ENCODE results near the gene ATP8B4.
A peak's percentile ranks its signal among the peaks of the same experiment; 100 is the strongest.

The ATP8B4 gene

DNA sequence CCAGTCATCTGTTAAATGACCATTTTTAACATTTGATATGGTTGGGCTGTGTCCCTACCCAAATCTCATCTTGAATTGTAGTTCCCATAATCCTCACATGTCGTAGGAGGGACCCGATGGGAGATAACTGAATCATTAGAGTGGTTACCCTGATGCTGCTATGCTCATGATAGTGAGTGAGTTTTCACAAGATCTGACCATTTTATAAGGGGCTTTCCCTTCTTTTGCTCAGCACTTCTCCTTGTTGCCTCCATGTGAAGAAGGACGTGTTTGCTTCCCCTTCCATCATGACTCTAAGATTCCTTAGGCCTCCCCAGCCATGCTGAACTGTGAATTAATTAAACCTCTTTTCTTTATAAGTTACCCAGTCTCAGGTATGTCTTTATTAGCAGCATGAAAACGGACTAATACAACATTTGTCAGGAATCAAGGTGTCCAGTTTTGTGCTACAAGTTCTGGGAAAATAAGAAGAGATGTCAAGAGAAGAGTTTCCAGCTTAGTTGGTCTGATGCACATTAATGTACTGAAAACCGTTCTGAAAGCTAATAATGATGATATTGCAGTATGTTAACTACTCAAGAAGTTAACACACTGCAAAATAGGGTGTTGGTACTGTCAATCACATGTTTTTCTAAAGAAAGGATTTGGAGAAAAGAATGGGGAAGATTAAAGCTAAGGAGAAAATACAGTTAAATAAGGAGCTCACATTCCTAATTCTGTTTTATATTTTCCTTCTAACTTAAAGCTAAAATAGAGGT lies 67.9 kb downstream of the ATP8B4 start:
- TF ChIP-seq, protein P1, sequence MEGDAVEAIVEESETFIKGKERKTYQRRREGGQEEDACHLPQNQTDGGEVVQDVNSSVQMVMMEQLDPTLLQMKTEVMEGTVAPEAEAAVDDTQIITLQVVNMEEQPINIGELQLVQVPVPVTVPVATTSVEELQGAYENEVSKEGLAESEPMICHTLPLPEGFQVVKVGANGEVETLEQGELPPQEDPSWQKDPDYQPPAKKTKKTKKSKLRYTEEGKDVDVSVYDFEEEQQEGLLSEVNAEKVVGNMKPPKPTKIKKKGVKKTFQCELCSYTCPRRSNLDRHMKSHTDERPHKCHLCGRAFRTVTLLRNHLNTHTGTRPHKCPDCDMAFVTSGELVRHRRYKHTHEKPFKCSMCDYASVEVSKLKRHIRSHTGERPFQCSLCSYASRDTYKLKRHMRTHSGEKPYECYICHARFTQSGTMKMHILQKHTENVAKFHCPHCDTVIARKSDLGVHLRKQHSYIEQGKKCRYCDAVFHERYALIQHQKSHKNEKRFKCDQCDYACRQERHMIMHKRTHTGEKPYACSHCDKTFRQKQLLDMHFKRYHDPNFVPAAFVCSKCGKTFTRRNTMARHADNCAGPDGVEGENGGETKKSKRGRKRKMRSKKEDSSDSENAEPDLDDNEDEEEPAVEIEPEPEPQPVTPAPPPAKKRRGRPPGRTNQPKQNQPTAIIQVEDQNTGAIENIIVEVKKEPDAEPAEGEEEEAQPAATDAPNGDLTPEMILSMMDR (IDR thresholded peaks at IDR 0.05; ENCODE audit: low read depth, low read length): no peak
- no peak overlapping the region for H3K4me3 ChIP-seq (replicated peaks in 1 of 2; ENCODE audit: low read depth in 2 of 2, low read length in 2 of 2)
- DNase-seq (ENCODE audit: low read depth in 2 of 2): no peak

GRCh38 chr15:50049871-50050270 lies 69.2 kb downstream of the ATP8B4 start:
- TF ChIP-seq, protein P1 (IDR thresholded peaks at IDR 0.05; ENCODE audit: low read depth, low read length): no peak
- DNase-seq (ENCODE audit: low read depth in 2 of 2): peak; percentile 20 to 52
- H3K4me3 ChIP-seq (replicated peaks in 1 of 2; ENCODE audit: low read depth in 2 of 2, low read length in 2 of 2): no peak overlapping the region

DNA sequence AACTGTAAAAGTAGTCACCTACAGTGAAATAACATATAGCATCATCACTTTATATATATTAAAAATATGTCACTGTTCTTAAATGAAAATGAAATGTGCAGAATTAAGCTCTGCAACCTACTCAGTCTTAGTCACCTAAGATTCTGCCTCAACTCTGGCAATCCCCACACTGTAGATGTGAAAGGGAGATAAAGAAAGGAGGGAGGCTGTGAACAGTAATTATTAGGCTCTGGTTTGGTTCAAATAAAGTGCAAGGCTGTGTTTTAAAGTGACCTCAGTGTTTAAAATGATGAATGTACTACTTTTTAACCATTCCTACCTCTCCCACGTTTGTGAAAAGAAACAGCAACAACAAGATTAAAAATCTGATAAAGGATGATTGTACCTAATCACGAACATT lies 72.2 kb downstream of the ATP8B4 start:
- TF ChIP-seq, protein P1 (IDR thresholded peaks at IDR 0.05; ENCODE audit: low read depth, low read length): no peak
- peak in 1 of 2 donors; percentile 5 for DNase-seq (ENCODE audit: low read depth in 2 of 2)
- no peak overlapping the region for H3K4me3 ChIP-seq (replicated peaks in 1 of 2; ENCODE audit: low read depth in 2 of 2, low read length in 2 of 2)

DNA sequence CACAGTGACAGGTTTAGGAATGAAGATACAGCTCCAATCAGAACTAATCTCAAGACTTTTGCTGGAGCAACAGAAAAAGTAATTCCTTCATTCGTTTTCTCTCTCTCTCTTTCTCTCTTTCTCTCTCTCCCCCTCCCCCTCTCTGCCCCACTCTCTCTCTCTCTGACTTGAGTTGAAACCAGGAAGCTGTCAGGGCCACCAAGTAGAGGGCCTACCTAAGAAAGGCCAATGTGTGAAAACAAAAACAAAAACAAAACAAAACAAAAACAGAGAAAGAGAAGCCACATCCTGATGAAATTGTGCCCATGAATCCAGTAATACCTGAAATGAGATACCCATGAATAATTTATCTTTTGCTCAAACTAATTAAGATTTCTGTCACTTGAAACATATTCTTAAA lies 72.9 kb downstream of the ATP8B4 start:
- no peak overlapping the region for H3K4me3 ChIP-seq (replicated peaks in 1 of 2; ENCODE audit: low read depth in 2 of 2, low read length in 2 of 2)
- TF ChIP-seq, protein P1 (IDR thresholded peaks at IDR 0.05; ENCODE audit: low read depth, low read length): no peak
- DNase-seq (ENCODE audit: low read depth in 2 of 2): no peak

DNA sequence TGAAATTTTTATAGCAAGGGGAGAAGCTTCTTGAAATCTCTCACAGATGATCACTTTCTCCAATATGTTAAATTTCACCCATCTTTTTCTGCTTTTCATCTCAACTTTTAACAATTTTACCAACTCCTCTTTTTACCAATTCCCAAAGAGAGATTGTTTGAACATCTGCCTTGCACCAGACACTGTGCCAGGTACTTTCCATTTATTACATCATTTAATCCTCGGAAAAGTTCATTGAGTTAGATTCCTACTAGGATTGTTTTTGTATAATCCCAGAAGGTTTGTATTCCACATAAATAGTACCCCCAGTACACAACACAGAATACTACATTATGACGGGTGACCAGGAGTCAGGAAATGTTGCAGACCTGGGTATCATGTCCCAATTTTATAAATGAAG lies 74.1 kb downstream of the ATP8B4 start:
- TF ChIP-seq, protein P1 (IDR thresholded peaks at IDR 0.05; ENCODE audit: low read depth, low read length): no peak
- no peak for DNase-seq (ENCODE audit: low read depth in 2 of 2)
- no peak overlapping the region for H3K4me3 ChIP-seq (replicated peaks in 1 of 2; ENCODE audit: low read depth in 2 of 2, low read length in 2 of 2)

- H3K4me3 ChIP-seq (replicated peaks in 1 of 2; ENCODE audit: low read depth in 2 of 2, low read length in 2 of 2): no peak overlapping the region
- DNase-seq (ENCODE audit: low read depth in 2 of 2): no peak
- TF ChIP-seq, protein P1 (IDR thresholded peaks at IDR 0.05; ENCODE audit: low read depth, low read length): no peak
Observed at GRCh38 chr15:50044406-50044805, 74.6 kb downstream of the ATP8B4 start.

GRCh38 chr15:50042775-50043174 lies 76.3 kb downstream of the ATP8B4 start:
- DNase-seq (ENCODE audit: low read depth in 2 of 2): no peak
- no peak overlapping the region for H3K4me3 ChIP-seq (replicated peaks in 1 of 2; ENCODE audit: low read depth in 2 of 2, low read length in 2 of 2)
- TF ChIP-seq, protein P1 (IDR thresholded peaks at IDR 0.05; ENCODE audit: low read depth, low read length): no peak

All from cardiac fibroblast (primary cell).